Ovary (tissue), 3 donors: Measurements from ENCODE around the gene VAV2.

Source experiments
- EP300 ChIP-seq: sonication (generic); formaldehyde crosslinking; IDR thresholded peaks from one replicate; pipeline ENCODE4 v1.6.1; 2017; ENCODE audit warnings: antibody characterized with exemption
- TF ChIP-seq, protein P1 (sequence below), 3 donors: fragments of 450-650 bp in 2 of 3; fragments of 200-600 bp in 1 of 3; IDR thresholded peaks; one replicate each; pipeline versions ENCODE4 v1.5.1 to v1.8.0; 2016 to 2022; ENCODE audit warnings: antibody characterized with exemption in 3 of 3, mild to moderate bottlenecking in 1 of 3
- donor health status: DM: no; HTN: no; CAD: no.

DNA sequence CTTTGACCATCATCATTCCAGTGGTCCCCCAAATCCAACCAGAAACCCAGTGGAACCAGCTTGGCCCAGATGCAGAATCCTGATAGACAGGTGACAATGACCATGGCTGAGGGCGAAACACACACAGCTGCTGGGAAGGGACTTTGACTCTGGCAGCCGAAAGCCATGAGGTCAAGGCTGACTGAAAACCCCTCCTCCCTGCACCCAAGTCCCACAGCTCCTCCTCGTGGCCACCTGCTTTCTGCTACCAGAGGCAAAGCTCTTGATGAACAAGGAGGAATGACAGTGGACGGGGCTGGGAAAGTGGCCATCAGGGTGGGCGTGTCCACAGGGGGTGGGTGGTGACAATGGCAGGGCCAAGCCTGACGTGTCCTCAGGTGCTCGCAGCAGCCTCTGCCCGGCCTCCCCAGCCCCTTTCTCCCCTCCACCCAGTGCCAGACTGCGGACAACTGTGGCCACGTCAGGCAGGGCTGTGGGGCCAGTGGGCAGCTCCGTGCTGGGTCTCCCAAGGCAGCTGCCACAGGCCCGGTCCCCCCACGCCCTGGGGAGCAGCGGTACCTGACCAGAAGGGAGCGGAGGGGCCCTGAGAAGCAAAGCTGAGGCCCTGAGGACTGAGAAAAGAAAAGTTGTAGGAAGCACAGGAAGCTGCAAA is 223.1 kb downstream of the VAV2 start:
- TF ChIP-seq, protein P1, sequence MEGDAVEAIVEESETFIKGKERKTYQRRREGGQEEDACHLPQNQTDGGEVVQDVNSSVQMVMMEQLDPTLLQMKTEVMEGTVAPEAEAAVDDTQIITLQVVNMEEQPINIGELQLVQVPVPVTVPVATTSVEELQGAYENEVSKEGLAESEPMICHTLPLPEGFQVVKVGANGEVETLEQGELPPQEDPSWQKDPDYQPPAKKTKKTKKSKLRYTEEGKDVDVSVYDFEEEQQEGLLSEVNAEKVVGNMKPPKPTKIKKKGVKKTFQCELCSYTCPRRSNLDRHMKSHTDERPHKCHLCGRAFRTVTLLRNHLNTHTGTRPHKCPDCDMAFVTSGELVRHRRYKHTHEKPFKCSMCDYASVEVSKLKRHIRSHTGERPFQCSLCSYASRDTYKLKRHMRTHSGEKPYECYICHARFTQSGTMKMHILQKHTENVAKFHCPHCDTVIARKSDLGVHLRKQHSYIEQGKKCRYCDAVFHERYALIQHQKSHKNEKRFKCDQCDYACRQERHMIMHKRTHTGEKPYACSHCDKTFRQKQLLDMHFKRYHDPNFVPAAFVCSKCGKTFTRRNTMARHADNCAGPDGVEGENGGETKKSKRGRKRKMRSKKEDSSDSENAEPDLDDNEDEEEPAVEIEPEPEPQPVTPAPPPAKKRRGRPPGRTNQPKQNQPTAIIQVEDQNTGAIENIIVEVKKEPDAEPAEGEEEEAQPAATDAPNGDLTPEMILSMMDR (IDR thresholded peaks at IDR 0.05): no peak
- no peak for TF ChIP-seq EP300
